Endometrium (tissue), 2 donors: ENCODE data around the gene ZNF594.
"Not testable (repeated sequence)": the region's sequence is repeated elsewhere in the genome, so short reads cannot be mapped to it uniquely, and the experiment has no call there.

ENCODE experiments used
- FAIRE-seq: peaks from 2 replicates; lab custom pipeline; 2012; peaks lifted over from hg19 to GRCh38; lab: Jason Lieb, UNC
- donor health status: control.
- donor health status: control.

Gene ZNF594

DNA sequence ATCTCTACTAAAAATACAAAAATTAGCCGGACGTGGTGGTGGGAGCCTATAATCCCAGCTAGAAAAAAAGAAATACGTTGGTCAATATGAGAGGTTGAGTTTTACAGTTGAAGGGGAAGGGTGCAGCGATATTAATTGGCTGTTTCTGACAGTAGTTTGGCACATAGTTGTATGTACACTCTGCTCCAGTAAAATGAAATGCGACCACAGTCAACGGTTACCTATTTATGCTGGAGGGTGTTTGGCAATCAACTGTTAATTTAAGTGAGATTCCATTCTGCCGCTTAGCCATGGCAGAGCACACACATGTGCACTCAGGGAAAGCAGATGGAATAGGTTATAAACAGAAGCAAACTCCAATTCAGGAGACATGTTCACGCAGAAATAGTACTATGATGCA lies 9.3 kb upstream of the ZNF594 start:
- FAIRE-seq = no peak

DNA sequence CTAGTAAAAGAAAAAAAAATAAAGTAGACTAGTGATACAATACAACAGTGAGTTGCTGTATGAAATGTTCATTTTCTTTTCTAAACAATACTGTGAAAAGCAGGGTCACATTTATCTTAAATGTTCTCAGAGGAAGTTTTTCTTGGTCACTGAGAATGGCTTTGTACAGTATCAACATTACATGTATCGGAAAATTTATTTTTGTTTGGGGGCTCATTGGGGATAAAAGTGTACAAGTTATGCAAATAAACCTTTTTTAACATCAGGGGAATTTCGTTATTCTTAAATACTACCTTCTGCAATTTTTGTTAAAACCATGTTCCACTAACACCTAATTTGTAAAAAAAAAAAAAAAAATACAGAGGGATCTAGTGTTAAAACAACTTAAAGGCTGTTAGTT lies 8.7 kb upstream of the ZNF594 start:
- FAIRE-seq = no peak

DNA sequence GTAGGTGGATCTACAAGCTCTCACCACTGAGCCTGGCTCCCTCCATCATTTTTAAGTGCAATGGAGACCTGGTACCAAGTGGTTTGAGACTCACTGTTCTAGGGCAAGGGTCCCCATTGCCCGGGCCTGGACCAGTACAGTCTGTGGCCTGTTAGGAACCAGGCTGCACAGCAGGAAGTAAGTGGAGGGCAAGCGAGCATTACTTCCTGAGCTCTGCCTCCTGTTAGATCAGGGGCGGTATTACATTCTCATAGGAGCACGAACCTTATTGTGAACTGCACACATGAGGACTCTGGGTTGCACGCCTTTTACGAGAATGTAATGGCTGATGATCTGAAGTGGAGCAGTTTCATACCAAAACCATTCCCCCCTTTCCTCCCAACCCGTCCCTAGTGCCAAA lies 6.8 kb upstream of the ZNF594 start:
- no peak for FAIRE-seq

DNA sequence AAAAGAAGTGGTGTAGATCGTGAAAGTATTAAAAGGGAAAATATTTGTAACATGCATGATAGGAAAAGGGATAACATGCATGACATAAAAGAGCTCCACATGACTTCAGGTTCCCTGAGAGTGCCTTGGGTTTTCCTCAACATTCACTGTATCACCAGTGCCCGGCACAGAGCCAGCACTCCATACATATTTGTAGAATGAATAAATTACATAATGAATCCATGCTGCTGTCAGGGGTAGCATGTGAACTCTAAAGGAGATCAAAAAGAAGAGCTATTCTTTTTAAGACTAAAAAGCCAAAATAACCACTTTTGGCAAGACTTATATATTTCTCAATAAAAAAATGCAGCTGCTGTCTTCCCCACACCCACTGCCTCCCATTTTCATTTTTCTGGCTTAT lies 2.7 kb upstream of the ZNF594 start:
- no peak for FAIRE-seq

DNA sequence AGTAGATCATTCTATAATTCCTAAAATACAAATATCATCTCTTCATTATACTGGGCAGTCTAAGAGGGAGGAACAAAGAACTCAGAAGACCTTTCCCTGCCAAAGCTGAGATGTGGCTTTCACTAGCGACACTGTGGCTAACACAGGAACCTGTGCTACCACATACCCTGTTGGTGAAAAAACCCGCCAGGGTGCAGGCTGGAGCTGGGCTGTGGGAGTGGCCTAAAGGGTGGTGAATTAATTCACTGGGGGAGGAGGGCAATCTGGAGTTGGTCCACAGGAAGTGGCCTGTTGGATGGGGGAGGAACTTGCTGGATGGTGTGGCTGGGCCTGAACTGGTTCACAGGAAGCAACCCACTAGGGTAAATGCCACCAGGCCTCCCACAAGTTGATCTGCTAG lies 7.4 kb downstream of the ZNF594 start:
- no peak for FAIRE-seq

DNA sequence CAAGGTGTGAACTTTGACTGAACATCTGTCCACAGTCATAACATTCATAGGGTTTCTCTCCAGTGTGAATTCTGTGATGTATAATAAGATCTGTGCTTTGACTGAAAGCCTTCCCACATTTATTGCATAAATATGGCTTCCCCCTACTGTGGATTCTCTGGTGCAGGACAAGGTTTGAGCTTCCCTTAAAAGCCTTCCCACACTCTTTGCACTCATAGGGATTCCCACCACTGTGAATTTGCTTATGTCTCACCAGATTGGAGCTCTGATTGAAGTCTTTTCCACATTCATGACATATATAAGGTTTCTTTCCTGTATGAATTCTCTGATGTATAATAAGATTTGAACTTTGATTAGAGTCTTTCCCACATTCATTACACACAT lies 8.3 kb downstream of the ZNF594 start:
- no peak for FAIRE-seq

DNA sequence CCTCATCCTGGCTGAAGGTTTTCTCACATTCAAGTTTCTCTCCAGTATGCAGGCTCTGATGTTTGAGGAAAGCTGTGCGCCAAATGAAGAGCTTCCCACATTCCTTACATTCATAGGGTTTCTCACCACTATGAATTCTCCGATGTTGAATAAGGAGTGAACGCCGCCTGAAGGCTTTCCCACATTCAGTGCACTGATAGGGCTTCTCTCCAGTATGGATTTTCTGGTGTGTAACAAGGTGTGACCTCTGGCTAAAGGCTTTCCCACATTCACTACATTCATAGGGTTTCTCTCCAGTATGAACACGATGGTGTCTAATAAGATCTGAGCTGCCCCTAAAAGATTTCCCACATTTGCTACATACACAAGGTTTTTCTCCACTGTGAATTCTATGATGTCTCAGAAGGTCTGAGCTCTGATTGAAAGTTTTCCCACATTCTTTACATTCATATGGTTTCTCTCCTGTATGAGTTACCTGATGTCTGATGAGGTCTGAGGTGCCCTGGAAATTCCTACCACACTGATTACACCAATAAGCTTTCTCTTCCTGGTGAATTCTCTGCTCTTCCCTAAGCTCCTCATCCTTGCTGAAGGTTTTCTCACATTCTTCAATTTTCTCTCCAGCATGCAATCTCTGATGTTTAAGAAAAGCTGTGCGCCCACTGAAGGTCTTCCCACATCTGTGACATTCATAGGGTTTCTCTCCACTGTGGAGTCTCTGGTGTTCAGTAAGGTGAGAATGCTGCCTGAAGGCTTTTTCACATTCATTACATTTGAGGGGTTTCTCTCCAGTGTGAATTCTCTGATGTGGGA lies 8.9 kb downstream of the ZNF594 start:
- FAIRE-seq = no peak

DNA sequence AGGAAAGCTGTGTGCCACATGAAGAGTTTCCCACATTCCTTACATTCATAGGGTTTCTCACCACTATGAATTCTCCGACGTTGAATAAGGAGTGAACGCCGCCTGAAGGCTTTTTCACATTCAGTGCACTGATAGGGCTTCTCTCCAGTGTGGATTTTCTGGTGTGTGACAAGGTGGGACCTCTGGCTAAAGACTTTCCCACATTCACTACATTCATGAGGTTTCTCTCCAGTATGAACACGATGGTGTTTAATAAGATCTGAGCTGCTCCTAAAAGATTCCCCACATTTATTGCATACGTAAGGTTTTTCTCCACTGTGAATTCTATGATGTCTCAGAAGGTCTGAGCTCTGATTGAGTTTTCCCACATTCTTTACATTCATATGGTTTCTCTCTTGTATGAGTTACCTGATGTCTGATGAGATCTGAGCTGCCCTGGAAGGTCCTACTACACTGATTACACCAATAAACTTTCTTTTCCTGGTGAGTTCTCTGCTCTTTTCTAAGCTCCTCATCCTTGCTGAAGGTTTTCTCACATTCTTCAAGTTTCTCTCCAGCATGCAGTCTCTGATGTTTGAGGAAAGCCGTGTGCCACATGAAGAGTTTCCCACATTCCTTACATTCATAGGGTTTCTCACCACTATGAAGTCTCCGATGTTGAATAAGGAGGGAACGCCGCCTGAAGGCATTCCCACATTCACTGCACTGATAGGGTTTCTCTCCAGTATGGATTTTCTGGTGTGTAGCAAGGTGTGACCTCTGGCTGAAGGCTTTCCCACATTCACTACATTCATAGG lies 10.0 kb downstream of the ZNF594 start:
- FAIRE-seq = no peak

DNA sequence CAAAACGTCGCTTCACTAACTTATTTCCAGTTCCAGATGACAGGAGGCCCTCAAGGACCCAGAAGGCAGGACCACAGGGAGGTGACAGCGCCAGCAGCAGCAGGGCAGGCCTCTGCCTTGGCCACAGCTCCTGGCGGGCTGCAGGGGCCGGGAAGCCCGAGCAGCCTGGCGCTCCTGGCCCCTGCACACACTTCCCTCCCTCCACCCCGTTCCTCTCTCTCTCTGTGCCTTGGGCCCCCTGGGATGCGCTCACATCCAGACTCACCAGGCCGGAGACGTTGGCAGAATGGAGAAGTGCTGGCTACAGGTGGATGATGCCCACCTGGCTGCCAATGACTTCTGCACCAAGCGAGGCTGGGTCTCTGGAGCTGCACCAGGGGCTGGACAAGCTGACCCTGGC lies 12.7 kb downstream of the ZNF594 start:
- FAIRE-seq = no peak

DNA sequence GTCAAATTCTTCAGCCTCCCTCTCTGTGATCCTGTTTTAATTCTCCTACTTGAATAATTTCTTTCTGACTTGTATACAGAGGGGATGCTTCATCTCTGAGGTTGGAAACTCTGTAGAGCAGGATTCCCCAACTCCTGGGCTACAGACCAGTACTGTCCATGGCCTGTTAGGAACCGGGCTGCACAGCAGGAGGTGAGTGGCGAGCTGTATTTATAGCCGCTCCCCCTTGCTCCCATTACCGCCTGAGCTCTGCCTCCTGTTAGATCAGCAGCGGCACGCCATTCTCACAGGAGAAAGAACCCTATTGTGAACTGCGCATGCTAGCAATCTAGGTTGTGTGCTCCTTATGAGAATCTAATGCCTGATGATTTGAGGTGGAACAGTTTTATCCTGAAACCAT lies 16.6 kb downstream of the ZNF594 start:
- not testable (repeated sequence) for FAIRE-seq

DNA sequence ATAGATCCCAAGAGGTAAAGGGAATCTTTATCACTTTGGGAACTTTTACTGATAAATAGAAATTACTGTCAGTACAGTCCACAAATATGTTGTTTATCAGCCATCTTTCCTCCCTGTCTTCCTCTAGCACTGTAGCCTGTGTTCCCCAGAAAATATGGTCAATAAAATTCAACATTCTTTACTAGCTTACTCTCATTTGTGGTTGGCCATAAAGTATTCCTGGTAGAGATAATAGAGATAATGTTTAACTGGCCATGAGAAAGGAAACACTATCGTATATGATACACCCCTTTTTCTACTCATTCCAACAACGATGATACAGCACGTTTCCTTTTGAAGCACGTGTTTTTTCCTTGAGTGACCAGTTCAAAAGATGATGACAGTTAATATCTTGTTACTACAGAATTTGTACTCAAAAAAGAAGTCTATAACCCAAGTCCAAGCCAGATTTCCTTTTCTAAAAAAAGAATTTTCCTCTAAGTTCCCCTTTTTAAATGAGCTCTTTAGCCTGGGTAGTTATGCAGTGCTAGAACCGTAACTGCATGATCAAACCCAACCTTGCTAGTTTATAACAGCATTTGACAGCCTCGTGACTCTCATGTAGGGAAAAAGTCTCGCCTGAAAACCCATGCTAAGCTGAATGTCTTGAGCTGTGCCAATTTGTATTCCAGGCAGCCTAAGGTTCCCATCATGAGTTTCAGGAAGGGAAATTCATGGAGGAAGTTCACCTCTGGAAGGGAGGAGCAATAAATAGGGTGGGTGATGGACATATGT lies 25.7 kb downstream of the ZNF594 start:
- FAIRE-seq = not testable (repeated sequence)

DNA sequence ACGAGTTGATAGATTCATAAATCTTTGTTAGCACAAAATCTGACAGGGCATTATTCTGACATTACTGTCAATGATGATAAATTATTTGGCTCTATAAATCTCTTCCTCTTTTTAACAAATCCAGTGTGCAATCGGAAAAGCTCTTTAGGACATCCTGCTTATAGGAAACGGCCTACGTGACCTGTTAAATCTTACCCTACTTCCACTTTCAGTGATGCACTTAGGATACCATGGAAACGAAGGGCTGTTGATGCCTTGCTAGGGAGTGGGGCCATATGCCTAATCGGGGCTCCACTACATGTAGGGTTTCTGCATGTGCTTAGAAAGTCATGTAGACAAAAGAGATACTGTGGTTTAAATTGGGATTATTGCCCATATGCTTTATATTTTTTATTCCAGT lies 27.2 kb downstream of the ZNF594 start:
- no peak for FAIRE-seq

DNA sequence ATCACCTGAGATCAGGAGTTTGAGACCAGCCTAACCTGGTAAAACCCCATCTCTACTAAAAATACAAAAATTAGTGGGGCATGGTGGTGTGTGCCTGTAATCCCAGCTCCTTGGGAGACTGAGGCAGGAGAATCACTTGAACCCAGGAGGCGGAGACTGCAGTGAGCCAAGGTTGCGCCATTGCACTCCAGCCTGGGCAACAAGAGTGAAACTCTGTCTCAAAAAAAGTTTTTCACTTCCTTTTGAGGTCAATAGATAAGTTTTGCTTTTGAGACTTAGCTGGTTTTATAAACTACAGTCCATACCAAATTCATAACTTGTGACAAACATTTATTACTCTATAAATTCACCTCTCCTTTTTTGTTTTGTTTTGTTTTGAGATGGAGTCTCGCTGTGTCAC lies 29.9 kb downstream of the ZNF594 start:
- not testable (repeated sequence) for FAIRE-seq

DNA sequence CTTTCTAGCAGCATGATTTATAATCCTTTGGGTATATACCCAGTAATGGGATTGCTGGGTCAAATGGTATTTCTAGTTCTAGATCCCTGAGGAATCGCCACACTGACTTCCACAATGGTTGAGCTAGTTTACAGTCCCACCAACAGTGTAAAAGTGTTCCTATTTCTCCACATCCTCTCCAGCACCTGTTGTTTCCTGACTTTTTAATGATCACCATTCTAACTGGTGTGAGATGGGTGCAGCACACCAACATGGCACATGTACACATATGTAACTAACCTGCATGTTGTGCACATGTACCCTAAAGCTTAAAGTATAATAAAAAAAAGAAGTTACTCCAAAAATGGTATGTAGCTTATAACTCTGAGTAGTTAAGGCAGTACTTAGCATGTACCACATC lies 31.0 kb downstream of the ZNF594 start:
- not testable (repeated sequence) for FAIRE-seq

DNA sequence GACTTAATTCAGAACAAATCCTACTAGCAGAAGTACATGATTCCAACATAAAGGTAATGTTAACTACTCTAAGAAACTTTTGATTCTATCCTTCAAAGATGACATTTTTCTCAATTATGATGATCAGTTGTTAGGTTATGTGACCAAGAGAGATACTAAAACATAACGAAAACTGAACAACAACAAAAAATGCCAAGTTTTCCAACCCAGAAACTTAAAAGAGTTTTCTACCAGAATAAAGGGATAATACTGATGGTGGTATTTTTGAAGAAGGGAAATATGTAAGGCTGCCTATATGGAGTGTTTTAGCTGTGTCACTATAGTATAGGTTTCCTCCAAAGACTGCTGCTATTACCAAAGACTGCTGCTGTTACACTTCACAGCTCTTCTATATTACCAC lies 45.5 kb downstream of the ZNF594 start:
- not testable (repeated sequence) for FAIRE-seq

DNA sequence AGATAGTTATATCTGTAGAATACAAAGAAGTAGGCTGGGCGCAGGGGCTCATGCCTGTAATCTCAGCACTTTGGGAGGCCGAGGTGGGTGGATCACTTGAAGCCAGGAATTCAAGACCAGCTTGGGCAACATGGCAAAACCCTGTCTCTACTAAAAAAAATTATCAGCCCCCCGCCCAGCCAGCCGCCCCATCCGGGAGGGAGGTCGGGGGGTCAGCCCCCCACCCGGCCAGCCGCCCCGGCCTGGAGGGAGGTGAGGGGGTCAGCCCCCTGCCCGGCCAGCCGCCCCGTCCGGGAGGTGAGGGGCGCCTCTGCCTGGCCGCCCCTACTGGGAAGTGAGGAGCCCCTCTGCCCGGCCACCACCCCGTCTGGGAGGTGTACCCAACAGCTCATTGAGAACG lies 48.8 kb downstream of the ZNF594 start:
- not testable (repeated sequence) for FAIRE-seq

DNA sequence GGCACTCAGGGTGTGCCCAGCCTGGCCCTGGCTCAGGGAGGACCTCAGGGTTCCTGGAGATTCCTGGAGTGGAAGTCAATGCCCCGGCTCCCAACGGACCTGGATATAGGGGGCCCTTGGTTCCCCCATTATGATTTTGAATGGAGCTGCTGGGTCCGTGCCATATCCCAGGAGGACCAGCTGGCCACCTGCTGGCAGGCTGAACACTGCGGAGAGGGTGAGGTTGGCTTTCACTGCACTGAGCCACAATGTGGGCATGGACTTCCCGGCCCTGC lies 52.3 kb downstream of the ZNF594 start:
- no peak for FAIRE-seq

DNA sequence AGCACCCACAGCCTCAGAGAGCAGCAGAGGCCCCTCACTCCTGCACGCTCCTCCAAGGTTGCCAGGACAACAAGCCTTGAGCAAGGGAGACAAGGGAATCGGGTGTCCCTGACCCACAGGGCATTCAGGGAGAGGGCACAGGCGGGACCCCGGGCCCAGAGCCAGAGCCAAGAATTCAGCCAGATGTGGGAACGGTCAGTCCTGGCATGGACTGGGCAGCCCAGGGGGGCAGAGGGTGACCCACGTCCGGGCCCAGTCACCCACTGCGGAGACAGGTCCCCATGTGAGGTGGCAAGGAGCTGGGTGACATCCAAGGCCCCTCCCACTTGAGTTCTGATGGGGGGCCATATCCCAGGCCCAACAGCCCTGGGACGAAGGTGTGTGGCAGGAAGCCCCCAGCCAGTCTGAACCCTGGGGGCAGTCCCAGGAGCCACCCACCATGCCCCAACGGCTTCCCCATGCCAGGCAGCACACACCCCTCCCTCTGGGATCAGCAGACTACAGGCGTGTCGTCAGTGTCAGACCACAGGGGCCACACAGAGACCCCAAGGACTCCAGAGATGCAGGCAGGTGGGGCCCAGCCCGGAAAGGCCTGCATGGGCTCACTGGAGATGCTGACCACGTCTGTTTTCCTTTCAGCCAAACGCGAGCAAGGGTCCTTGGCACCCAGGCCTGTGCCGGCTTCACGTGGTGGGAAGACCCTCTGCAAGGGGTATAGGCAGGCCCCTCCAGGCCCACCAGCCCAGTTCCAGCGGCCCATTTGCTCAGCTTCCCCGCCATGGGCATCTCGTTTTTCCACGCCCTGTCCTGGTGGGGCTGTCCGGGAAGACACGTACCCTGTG lies 52.8 kb downstream of the ZNF594 start:
- no peak for FAIRE-seq

DNA sequence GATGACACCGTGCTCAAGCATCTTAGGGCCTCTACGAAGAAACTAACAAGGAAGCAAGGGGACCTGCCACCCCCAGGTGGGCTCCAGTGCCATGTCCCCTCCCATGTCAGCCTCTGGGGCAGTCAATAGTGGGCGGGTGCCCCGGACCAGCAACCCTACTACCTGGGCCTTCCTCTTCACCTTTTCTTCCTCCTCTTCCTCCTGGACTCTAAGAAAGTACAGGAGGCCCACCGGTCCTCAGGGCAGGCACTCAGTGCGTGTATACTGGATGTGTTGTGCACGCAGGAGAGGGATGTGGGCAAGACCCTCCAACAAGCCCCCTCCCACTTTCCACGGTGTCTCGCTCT lies 53.5 kb downstream of the ZNF594 start:
- FAIRE-seq = not testable (repeated sequence)

DNA sequence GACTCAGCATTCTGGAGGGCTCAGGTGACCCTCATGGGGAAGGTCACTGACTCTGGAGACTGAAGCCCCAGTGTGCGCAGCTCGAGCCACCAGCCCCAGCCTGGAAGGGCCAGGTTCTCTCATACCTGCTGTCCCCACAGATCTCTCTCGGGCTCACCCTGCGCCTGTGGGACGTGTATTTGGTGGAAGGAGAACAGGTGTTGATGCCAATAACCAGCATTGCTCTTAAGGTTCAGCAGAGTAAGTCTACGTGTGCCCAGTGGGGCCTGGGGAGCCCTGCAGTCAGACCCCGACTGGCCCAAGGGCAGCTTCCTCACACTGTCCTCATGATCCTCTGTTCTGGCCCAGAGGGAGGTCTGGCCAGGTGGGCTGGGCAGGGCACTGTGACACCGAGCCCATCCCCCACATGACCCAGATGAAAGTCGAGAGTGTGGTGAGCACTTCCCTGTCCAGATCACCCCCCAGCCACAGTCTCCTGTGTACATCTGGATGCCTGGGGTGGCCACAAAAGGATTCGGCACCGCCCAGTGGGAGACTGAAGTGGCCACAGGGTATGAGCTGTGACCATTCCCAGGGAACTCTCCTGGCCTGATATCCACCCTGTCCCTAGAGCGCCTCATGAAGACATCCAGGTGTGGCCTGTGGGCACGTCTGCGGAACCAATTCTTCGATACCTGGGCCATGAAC lies 54.0 kb downstream of the ZNF594 start:
- FAIRE-seq = not testable (repeated sequence)

DNA sequence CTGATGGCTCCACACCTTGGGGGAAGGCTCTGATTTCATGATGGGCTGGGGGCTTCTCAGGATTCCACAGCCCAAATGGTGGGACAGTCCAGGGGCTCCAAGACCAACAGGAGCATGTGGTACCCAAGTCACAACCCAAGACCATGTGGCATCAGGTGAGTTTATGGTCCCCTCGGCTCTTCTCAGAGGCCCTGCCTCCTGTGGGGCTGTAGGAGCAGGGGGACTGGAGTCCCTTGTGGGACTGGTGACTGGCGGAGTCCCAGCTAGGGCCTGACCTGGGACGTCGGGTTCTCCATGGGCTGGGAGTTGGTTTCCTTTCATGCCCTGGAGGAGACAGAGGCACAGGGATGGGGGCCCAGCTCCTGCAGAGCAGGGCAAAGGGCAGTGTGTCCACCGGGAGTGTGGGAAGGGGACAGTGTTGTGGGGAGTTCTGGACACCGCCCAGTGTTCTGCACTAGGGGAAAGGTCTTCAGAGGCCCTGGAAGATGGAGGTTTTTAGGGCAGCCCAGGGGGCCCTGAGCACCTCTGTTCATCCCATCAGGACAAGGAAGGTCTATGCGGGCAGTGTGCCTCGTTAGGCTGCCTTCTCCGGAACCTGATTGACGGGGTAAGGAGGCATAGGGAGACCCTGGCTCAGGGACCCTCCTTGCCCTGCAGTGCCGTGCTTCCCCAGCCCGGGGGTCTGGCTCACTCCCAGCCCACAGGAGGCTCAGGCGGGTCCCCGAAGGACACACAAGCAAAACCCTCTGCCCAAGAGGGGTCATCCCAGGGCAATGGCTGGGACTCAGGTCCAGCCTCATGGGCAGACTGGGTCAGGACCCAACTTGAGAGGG lies 54.9 kb downstream of the ZNF594 start:
- FAIRE-seq = not testable (repeated sequence)
